NCI-H2107 (cell line): ENCODE data around the gene ABCB1.

Experiments
- DNase-seq: peaks from one replicate; lab custom pipeline; 2025; lab: John Stamatoyannopoulos, UW

ABCB1 gene

GRCh38 chr7:87513735-87514335, 86.8 kb downstream of the ABCB1 start:
- no peak for DNase-seq

DNA sequence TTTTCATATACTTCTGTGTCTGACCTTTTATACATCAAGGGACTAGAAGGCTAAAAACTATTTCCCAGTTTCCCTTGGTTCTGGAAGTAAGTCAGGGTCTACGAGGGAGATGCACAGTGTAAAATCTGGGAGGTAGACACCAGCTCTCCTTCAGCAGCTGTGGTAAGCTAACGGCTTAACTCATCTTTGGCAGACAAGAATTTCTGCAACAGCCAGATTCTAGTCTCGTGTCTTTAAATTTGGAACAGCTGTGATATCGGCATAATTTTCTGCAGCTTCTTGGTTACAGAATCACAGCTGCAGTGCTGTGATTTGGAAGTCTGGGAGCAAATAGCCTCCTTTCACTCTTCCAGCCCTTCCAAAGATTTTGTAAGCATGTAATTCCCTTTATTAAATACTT, 87.8 kb downstream of the ABCB1 start:
- no peak for DNase-seq

DNA sequence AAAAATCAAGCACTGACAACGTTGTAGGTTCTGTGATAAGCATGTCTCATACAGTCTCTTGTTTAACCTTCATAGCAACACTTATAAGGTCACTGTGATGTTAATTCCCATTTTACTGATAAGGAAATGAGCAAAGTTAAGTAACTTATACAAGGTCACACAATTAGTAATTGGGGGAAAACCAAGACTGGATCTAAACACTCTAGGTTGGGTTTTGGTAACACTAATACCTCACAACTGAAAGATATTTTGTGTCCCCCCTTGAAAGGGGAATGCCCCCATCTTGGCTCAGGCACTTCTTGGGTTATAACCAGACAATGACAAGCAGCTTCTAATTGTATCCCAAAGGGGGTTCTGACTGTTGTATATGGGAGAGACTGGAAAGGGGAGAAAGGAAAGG, 89.2 kb downstream of the ABCB1 start:
- no peak for DNase-seq

- DNase-seq = no peak
Observed at GRCh38 chr7:87510411-87510875, 90.2 kb downstream of the ABCB1 start.

- no peak for DNase-seq
Observed at GRCh38 chr7:87507446-87507845, 93.2 kb downstream of the ABCB1 start.

DNA sequence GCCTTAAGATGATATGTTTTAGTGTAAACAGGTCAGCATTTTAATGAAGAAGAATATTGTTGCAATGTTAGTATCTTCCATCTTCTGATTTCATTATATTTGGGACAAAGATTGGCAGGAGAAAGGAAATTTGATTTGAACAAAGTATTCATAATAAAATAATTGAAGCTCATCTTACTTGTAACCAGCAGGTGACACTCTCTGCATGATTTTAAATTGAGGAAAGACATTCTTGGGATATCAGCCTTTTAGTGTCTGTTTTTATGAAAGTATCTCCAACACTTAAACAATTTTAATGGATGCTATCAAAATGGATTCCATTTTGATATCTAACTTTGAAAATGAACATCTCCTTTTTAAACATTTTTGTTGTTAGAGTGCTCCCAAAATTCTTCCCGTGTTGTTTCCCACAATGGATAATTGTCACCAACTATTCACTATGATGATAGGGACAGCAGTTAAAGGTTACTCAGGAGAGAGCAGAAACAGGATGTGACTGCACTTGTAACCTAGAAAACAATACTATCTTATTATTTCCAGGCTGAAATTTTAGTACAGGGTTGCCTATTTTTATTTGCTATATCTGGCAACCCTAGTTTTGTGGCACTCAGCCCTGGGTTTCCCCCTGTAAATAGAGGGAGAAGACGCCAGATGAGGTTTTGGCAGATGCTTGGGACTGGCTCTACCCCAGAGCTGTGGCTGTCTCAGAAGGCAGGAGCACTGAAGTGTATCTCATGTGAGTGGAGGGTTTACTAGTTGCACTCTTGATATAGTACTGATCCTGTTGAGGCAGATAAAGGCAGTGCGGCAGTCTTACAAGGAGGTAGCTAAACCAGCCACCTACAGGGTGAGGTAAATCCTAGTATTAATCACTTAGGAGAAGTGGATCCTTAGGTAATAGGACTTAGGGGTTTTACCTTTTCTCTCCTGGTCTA, 94.2 kb downstream of the ABCB1 start:
- DNase-seq = no peak

DNA sequence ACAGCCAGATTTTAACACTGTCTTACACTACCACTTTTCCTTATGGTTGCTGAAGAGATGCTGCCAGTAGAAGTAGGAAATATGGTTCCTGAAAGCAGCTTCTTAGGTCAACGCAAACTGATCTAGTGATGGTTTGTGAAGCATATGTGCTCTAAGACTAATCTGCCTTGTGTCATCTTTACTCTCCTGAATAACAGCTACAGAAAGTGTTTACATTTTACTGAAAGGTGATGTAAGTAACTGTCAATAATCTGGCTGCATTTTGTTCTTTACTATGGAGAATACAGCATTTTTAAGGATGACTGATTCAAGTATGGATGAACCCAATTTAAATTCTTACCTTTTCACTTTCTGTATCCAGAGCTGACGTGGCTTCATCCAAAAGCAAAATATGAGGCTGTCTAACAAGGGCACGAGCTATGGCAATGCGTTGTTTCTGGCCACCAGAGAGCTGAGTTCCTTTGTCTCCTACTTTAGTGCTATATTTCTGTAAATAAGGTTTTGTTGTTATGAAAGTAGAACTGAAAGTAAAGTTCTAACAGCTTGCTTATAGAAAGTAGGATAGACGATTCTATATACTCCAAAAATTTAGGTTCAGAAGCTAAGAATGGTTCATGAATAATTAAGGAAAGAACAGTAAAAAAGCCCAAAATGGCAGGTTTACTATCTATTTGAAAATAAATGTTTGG, 95.0 kb downstream of the ABCB1 start:
- no peak for DNase-seq

DNA sequence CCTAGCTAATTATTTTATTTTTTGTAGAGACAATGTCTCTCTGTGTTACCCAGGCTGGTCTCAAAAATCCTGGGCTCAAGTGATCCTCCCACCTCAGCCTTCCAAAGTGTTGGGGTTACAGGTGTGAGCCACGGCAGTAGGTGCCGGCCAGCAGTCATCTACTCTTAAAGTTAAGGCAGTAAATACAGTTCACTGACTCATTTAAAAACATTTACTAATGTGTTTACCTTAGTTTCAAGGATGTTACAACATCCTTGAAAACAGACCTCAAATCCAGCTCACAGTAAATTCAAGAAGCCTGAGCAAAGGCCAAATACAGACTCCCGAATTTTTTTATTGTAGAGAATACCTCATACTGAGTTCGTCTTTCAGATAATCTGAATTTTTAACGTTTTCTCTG, 95.6 kb downstream of the ABCB1 start:
- DNase-seq = no peak

GRCh38 chr7:87499494-87499893, 101.2 kb downstream of the ABCB1 start:
- no peak for DNase-seq

- DNase-seq = no peak
Observed at GRCh38 chr7:87498893-87499292, 101.8 kb downstream of the ABCB1 start.

- no peak for DNase-seq
Observed at GRCh38 chr7:87497482-87497881, 103.2 kb downstream of the ABCB1 start.

- DNase-seq = no peak
Observed at GRCh38 chr7:87495366-87495765, 105.3 kb downstream of the ABCB1 start.

DNA sequence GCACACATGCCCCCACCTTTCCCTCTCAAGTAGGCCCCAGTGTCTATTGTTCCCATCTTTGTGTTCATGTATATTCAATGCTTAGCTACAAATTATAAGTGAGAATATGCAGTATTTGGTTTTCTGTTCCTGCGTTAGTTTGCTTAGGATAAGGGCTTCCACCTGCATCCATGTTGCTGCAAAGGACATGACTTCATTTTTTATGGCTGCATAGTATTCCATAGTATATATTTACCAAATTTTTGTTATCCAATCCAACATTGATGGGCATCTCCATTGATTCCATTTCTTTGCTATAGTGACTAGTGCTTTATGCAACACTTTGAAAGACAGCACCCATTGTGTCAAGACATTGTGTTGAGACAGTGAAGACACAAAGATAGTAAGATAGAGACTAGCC, 106.2 kb downstream of the ABCB1 start:
- DNase-seq = no peak

- no peak for DNase-seq
Observed at GRCh38 chr7:87483131-87483530, 117.6 kb downstream of the ABCB1 start.

DNA sequence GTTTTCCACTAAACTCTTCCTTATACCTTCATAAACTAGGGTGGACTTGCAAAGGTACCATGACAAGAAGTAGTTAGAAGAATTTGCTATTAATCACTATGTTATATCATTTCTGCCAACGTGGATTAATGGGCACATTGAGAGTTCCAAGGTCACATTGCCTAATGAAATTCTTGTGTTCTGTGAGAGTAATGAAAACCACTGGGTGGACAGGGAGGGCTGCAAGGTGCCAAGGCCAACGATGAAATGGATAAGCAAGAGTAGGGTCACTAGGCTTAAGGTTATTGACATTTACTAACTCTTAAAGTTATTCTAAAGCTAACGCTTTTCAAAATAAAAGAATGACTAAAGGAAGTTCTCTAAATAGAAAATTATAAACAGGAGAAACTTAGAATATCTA, 118.6 kb downstream of the ABCB1 start:
- no peak for DNase-seq

- DNase-seq = no peak
Observed at GRCh38 chr7:87480386-87480785, 120.3 kb downstream of the ABCB1 start.

DNA sequence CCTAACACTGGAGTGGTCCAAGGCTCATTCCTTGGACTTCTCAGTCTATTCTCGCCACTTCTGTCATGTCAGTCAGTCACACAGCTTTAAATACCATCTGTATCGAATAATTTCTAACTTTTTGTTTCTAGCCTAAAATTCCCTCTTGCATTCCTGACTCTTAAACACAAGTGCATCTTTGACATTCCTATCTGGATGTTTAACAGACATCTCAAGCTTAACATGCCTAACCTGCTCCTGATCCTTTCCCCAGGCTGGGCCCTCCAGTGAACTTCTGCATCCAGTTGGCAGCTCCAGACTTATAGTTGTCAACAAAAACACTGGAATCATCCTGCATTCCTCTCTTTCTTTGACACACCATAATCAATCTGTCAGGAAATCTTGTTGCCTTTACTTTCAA, 120.7 kb downstream of the ABCB1 start:
- no peak for DNase-seq

- no peak for DNase-seq
Observed at GRCh38 chr7:87476179-87476557, 124.5 kb downstream of the ABCB1 start.

- DNase-seq = no peak
Observed at GRCh38 chr7:87475359-87476178, 125.1 kb downstream of the ABCB1 start, which contains the start of gene ABCB4. ABCB4 (minus strand) TSS chr7:87475680; CDS start chr7:87475465, 215 bp downstream.

GRCh38 chr7:87474533-87475358, 125.9 kb downstream of the ABCB1 start:
- no peak for DNase-seq

DNA sequence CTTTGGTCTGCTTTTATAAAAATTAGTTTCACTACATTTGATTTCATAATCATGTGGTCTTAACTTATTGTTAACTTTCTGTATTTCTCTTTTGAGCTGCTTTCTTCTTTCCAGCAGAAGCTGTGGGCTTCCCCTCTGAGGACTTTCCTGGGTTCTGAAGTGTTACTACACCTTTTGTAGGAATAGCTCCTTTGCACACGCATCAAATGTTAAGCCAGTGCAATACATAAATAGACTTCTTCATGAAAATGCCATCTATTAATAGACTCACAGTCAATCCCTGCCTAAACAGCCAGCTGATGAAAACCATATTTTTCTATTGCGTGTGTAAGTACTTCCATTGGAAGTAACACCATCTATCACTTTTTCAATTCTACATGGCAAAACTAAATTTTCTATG, 126.7 kb downstream of the ABCB1 start:
- DNase-seq = no peak
